Gastroesophageal sphincter (tissue), 4 donors: ENCODE measurements around the gene TANC1. TPM values are rescaled to one million over a fixed set of nuclear protein-coding genes. Genes with fewer than 3 reads are reported as not detected.

Experiments
- ATAC-seq: fragments of 150-250 bp; one replicate; pipeline ENCODE4 v1.9.1; 2016; ENCODE audit warnings: mild to moderate bottlenecking, moderate library complexity
- H3K27ac ChIP-seq, 4 donors: fragments of 200-600 bp; sonication (generic) in 3 of 4; 1 replicate in 3 of 4; 2 replicates in 1 of 4; pipeline ENCODE4 v1.5.1; 2016 to 2019
- H3K27me3 ChIP-seq: fragments of 200-600 bp; sonication (generic); one replicate; pipeline ENCODE4 v1.5.1; 2019
- H3K36me3 ChIP-seq, 2 donors: fragments of 200-600 bp; sonication (generic); one replicate each; pipeline ENCODE4 v1.5.1; 2019; ENCODE audit warnings: control low read depth in 1 of 2
- H3K4me1 ChIP-seq, 3 donors: fragments of 200-600 bp; sonication (generic); 1 replicate in 2 of 3; 2 replicates in 1 of 3; pipeline ENCODE4 v1.5.1; 2016 to 2019; ENCODE audit warnings: control low read depth in 2 of 3
- H3K4me3 ChIP-seq, 2 donors: fragments of 200-600 bp; sonication (generic); one replicate each; pipeline ENCODE4 v1.5.1; 2019; ENCODE audit warnings: mild to moderate bottlenecking in 1 of 2, moderate library complexity in 1 of 2
- H3K9me3 ChIP-seq, 3 donors: fragments of 200-600 bp; sonication (generic); one replicate each; pipeline ENCODE4 v1.5.1; 2017 to 2019; ENCODE audit warnings: control low read depth in 2 of 3
- CTCF ChIP-seq, 4 experiments: fragments of 200-600 bp in 2 of 4; fragments of 450-650 bp in 2 of 4; sonication (generic) in 1 of 4; IDR thresholded peaks; one replicate each; pipeline ENCODE4 v1.5.1; 2017 to 2019; ENCODE audit warnings: antibody characterized with exemption in 4 of 4, mild to moderate bottlenecking in 2 of 4, moderate library complexity in 2 of 4
- EP300 ChIP-seq: sonication (generic); formaldehyde crosslinking; IDR thresholded peaks from one replicate; pipeline ENCODE4 v1.6.1; 2017; ENCODE audit warnings: antibody characterized with exemption, mild to moderate bottlenecking
- POLR2A ChIP-seq, 2 donors: fragments of 450-650 bp; IDR thresholded peaks; one replicate each; pipeline ENCODE4 v1.6.1; 2017; ENCODE audit warnings: antibody characterized with exemption in 2 of 2, mild to moderate bottlenecking in 2 of 2, moderate library complexity in 1 of 2
- POLR2AphosphoS5 ChIP-seq: sonication (generic); formaldehyde crosslinking; IDR thresholded peaks from one replicate; pipeline ENCODE4 v1.6.1; 2017; ENCODE audit warnings: antibody characterized with exemption
- WGBS, 2 donors: methylation state at CpG; one replicate each; pipeline ENCODE4 v1.1.5; 2018; ENCODE audit warnings: low coverage in 1 of 2; 5-methylcytosine and 5-hydroxymethylcytosine counted together
- total RNA-seq, 4 donors: library from RNA; depleted of rRNA; stranded (reverse); fragments of >200 nt; gene quantifications; one replicate each; pipeline ENCODE4 v1.1.0, GENCODE V29; 2016

The TANC1 gene
- total RNA-seq, 4 donors from 2014 or later: 37.4 to 66.5 (median 46.0) TPM

- H3K9me3 ChIP-seq: no peaks in the 10 kb centered on the region
- TF ChIP-seq CTCF (IDR thresholded peaks at IDR 0.05) (no peak), POLR2A (IDR thresholded peaks at IDR 0.05) (no peak), POLR2AphosphoS5 (no peak), EP300 (no peak)
- H3K4me1 ChIP-seq: peaks cover 0 to 22% (median 2%) of the 10 kb centered on the region in 3 donors
- 73 to 74% methylated on average over 3 of the region's 3 CpGs for WGBS, 2 donors
- H3K27ac ChIP-seq: no peak overlapping the region
- no peaks in the 10 kb centered on the region for H3K27me3 ChIP-seq
- no peaks in the 10 kb centered on the region for H3K36me3 ChIP-seq
- no peak for ATAC-seq
- no peak overlapping the region for H3K4me3 ChIP-seq
These were observed 2.8 kb upstream of the TANC1 start for GRCh38 chr2:158965641-158966040.

- no peaks in the 10 kb centered on the region for H3K27me3 ChIP-seq
- no peak for TF ChIP-seq EP300
- no peak for TF ChIP-seq POLR2A (IDR thresholded peaks at IDR 0.05)
- no peak for TF ChIP-seq CTCF (IDR thresholded peaks at IDR 0.05)
- TF ChIP-seq POLR2AphosphoS5: no peak
- H3K4me3 ChIP-seq: no peak overlapping the region
- ATAC-seq: no peak
- no peak overlapping the region for H3K27ac ChIP-seq
- H3K4me1 ChIP-seq: peaks cover 0 to 29% (median 6%) of the 10 kb centered on the region in 3 donors
- 82 to 84% methylated on average over 1 of the region's 1 CpG for WGBS, 2 donors
- no peaks in the 10 kb centered on the region for H3K9me3 ChIP-seq
- H3K36me3 ChIP-seq: no peaks in the 10 kb centered on the region
These were observed 2.1 kb upstream of the TANC1 start for GRCh38 chr2:158966312-158966711.

- no peak for ATAC-seq
- peak overlapping the region; percentile 80 to 89 for H3K4me3 ChIP-seq
- no peaks in the 10 kb centered on the region for H3K9me3 ChIP-seq
- 34 to 90% methylated on average over 3 to 6 of the region's 12 CpGs for WGBS, 2 donors
- H3K27me3 ChIP-seq: no peaks in the 10 kb centered on the region
- H3K36me3 ChIP-seq: no peaks in the 10 kb centered on the region
- peak overlapping the region; percentile 71 to 94 (median 92) for H3K27ac ChIP-seq
- H3K4me1 ChIP-seq: peaks cover 0 to 38% (median 10%) of the 10 kb centered on the region in 3 donors
- TF ChIP-seq EP300 (no peak), CTCF (IDR thresholded peaks at IDR 0.05) (no peak), POLR2AphosphoS5 (no peak), POLR2A (IDR thresholded peaks at IDR 0.05) (no peak)
These were observed 1.2 kb upstream of the TANC1 start for GRCh38 chr2:158967114-158967730.

GRCh38 chr2:158967731-158968395, 577 bp upstream of the TANC1 start:
- WGBS, 2 donors: 1 to 7% methylated on average over 5 to 14 of the region's 31 CpGs
- Histone ChIP-seq H3K4me1 (peaks cover 0 to 44% (median 13%) of the 10 kb centered on the region in 3 donors), H3K27ac (peak overlapping the region; percentile 71 to 94 (median 92)), H3K27me3 (no peaks in the 10 kb centered on the region), H3K36me3 (no peaks in the 10 kb centered on the region), H3K9me3 (no peaks in the 10 kb centered on the region), H3K4me3 (peak overlapping the region; percentile 80 to 89)
- TF ChIP-seq EP300 (no peak), CTCF (IDR thresholded peaks at IDR 0.05) (no peak), POLR2A (IDR thresholded peaks at IDR 0.05) (no peak), POLR2AphosphoS5 (peak; percentile 22)
- peak; percentile 47 for ATAC-seq
